ENCODE results near the gene CUEDC1.

Gene CUEDC1, protein sequence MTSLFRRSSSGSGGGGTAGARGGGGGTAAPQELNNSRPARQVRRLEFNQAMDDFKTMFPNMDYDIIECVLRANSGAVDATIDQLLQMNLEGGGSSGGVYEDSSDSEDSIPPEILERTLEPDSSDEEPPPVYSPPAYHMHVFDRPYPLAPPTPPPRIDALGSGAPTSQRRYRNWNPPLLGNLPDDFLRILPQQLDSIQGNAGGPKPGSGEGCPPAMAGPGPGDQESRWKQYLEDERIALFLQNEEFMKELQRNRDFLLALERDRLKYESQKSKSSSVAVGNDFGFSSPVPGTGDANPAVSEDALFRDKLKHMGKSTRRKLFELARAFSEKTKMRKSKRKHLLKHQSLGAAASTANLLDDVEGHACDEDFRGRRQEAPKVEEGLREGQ

DNA sequence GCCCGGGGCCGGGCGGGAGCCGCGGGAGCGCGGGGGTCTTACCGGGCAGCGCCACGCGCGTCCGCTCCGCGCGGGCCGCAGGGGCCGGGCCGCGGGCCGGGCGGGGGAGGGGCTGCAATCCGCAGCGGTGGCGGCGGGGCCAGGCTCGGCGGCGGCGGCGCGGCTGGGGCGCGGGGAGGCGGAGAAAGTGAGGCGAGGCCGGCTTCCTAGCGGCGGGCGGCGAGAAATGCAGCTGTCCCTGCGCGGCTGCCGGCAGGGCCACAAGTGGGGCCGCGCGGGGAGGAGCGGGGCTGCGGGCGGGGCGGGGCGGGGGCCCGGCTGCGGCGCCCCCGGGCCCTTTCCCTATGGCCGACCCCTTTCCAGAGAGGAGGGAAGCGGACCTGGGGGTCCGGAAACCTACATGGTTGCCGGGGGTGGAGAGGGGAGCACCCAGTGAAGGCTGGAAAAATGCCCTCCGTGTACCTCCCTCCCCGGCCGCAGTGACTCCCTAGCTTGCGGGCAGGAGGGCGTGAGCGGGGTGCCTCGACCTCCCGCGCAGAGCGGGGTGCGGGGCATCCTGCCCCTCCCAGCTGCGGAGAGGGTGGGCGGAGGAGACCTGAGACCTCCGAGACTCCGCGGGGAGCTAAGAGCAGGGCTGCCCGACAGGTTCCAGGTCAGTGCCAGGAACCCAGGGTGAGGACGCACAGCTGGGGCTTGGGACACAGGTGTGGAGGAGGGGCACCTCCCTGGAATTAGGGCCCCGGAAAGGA, at the start of gene CUEDC1:
CUEDC1 (minus strand) TSS at position 230 of the 749 bp plus-strand sequence. CDS start 69,848 bp downstream, outside the sequence.
- H3K9me3 Mint-ChIP-seq: no peaks in the 10 kb centered on the region
- peaks cover 68% of the 10 kb centered on the region for H3K27me3 Mint-ChIP-seq
- peak; percentile 58 to 60 for DNase-seq

DNA sequence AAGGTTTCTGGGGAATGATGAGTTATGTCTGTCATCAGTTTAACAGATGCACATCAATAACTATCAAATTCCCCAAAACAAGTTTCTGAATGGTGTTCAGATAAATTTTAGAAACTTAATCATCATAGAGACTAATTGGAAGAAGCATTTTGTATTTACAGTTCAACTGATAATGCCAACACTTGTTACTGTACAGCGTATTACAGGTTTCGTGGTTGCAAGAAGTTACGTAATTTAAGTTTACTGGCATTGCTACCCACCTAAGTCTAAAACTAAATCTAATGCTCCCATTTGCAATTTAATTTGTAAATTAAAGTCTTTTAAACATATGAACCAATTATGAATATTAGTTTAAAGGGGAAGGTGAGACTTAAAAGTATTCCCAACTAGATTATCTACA, 48.8 kb upstream of the CUEDC1 start:
- ATAC-seq (no peak), DNase-seq (no peak)
- Mint-ChIP-seq H3K4me3 (peak overlapping the region; percentile 89 to 100), H3K4me1 (peaks cover 72% of the 10 kb centered on the region), H3K27me3 (no peaks in the 10 kb centered on the region), H3K27ac (peak overlapping the region; percentile 57 to 63), H3K9me3 (no peaks in the 10 kb centered on the region)

More for the DNA sequence above, at the start of gene CUEDC1:
- Mint-ChIP-seq H3K4me1 (peaks cover 54% of the 10 kb centered on the region), H3K4me3 (peak within 1 kb of the TSS; percentile 69 to 73), H3K27ac (peak within 1 kb of the TSS in 1 of 2 donors; percentile 44)
- ATAC-seq: peak; percentile 78

DNA sequence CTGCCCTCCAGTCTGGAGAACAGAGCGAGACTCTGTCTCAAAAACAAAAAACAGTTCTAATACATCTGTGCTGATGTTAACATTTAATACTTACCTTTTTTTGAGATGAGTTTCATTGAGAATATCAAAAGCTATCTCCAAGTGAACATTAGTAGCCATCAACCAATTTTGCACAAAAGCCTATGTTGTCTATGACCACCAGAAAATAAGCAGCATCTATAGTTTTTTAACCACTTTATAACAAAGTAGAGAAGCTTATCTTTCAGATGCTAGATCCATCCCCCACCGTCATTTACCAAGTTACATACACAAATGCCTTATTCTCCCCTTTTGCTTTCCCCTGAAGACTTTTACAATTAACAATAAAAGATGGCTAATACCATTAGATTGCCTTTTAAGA, 47.8 kb upstream of the CUEDC1 start:
- no peak for ATAC-seq
- H3K4me3 Mint-ChIP-seq: peak overlapping the region; percentile 89 to 100
- peaks cover 71% of the 10 kb centered on the region for H3K4me1 Mint-ChIP-seq

DNA sequence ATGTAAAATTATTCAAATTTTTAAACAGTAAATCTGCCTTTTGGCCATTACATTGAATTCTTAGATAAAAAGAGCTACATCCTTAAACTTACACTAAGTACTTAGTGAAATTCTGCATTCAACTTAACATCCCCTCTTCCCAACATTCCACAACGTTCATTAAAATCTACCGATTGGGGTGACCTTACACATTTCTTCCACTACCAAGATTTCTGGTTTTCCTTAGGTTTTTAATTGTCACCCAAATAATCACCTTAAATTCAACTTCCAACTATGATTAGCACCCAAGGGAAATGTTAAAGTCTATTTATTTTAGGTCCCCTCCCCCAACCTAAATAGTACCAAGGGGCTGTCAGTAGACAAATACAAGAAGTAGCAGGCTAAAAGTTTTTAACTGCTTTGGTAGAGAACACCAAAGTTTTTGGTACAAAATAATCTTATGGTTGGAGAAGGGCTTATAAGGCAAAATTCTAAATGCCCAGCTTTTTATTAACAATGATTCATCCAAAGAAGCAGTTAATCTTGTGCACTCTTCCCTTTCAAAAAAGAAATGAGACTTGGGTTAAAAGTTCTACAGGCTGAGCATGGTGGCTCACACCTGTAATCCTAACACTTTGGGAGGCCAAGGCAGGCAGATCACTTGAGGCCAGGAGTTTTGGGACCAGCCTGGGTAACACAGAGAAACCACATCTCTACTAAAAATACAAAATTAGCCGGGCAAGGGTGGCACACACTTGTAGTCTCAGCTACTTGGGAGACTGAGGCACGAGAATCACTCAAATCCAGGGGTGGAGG, 47.1 kb upstream of the CUEDC1 start:
- Mint-ChIP-seq H3K27ac (peak overlapping the region in 1 of 2 donors; percentile 62), H3K4me3 (peak overlapping the region; percentile 89 to 100), H3K27me3 (no peaks in the 10 kb centered on the region), H3K9me3 (no peaks in the 10 kb centered on the region), H3K4me1 (peaks cover 76% of the 10 kb centered on the region)
- ATAC-seq: no peak
- DNase-seq: no peak

More for the DNA sequence above, 47.8 kb upstream of the CUEDC1 start:
- peak overlapping the region; percentile 62 to 67 for H3K27ac Mint-ChIP-seq
- no peaks in the 10 kb centered on the region for H3K27me3 Mint-ChIP-seq
- H3K9me3 Mint-ChIP-seq: no peaks in the 10 kb centered on the region
- DNase-seq: no peak

DNA sequence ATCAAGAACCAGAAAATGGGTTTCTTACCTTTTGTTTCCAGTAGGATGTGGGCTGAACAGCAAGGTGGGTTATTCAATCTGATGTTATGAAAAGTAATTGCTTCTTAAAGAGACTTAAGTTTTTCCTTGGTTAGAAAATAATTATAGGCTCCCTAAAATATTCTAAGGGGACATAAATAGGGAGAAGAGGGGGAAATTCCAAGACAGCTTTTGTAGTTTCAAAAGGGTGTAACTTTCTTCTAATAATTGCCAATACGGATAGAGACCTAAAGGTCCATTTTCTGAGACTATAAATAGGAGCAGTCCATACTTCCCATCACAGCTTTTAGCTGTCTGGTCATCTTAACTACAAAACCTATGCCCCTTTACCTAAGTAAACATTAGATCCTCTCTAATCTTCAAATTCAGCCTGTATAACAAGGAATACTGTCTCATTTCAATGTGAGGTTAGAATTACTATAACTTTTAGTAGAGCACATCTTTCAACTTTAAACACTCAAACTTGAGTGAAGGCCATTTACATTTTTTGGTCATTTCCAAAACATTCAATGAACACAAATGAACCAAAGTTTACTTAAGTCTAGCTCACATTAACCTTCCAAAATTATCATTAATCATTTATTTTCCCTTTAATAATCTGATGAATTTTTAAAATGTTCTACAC, 46.4 kb upstream of the CUEDC1 start:
- Mint-ChIP-seq H3K4me1 (peaks cover 83% of the 10 kb centered on the region), H3K27ac (peak overlapping the region in 1 of 2 donors; percentile 8), H3K4me3 (peak overlapping the region in 1 of 2 donors; percentile 42), H3K9me3 (no peaks in the 10 kb centered on the region), H3K27me3 (no peaks in the 10 kb centered on the region)
- ATAC-seq: no peak
- no peak for DNase-seq

DNA sequence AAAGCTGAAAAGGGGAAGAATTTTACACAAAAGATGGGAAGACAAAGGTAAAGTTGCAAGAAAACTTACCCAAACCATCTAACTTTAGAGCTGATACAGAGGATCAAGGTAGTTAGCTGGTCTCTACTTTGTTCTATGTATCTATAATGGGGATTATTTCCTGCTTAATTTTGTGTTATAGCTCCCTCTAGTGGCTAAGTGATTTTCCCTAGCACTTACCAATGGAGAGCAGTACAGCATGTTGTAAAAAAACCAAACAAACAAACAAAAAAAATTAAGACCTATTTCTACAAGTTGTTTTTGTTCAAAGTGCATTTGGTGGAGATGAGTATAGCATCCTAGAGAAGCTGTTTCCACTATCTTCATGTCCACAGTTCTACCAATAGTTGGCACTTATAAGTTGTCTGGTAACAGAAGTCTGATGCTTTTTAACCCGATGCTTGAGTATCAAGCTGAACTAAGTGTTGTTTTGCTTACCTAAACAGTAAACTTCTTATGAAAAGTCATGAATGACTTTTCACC, 44.3 kb upstream of the CUEDC1 start:
- no peak overlapping the region for H3K4me3 Mint-ChIP-seq
- DNase-seq (no peak), ATAC-seq (peak; percentile 83)
- H3K27me3 Mint-ChIP-seq: no peaks in the 10 kb centered on the region
- peaks cover 90% of the 10 kb centered on the region for H3K4me1 Mint-ChIP-seq
- no peak overlapping the region for H3K27ac Mint-ChIP-seq
- H3K9me3 Mint-ChIP-seq: no peaks in the 10 kb centered on the region

DNA sequence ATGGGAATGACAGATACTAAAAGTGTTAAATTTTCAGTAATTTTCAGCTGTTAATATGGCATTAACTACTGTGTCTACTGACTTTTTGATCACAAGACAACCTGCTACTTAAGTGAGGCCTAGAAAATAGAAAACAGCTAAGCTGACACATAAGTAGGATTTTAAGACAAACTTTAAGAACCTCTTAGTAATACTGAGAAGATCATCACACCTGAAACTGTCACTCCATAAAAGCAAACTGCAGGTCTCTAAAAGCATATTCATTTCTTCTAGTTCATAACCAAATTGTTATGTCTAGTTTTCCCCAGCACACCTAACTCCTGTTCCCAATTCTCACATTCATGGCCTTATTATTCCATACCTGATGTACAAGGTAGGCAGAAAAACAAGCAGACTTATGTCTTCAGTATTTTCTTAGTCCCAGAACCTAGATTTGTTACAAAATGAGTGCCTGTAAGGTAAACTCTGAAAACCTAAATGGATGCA, 43.8 kb upstream of the CUEDC1 start:
- no peak overlapping the region for H3K4me3 Mint-ChIP-seq

DNA sequence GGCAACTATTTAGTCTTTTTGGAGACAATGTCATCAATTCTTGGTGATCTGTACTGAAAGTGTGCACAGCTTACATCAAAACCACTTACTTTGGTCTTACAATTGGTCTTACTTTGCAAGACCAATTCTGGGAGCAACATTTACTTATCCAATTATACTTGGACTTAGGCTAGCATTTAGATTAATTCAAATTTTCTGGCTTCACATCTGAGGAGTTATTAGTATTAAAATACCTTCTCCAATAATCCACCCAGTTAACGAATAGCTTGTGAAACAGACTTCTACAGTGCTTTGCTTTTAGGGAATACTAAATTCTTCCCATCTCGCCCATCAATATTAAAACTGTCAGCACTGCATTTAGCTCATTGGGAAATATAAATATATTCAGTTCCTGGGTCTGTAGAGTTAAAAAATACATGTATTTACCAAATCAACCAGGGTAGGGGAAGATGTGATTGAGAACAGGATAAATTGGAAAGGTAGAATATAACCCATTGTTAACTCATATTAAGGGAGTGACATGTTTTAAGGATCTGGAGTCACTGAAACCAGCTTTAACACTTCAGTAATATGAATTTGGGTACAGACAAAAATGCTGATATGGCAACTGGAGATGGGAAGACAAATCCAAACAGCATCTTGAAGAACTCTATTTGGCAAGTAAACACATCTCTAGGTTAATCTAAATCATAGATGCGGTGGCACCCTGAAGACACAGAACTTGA, 42.0 kb upstream of the CUEDC1 start:
- peaks cover 85% of the 10 kb centered on the region for H3K4me1 Mint-ChIP-seq
- ATAC-seq (no peak), DNase-seq (no peak)
- H3K27ac Mint-ChIP-seq: no peak overlapping the region
- H3K9me3 Mint-ChIP-seq: no peaks in the 10 kb centered on the region
- no peak overlapping the region for H3K4me3 Mint-ChIP-seq
- H3K27me3 Mint-ChIP-seq: no peaks in the 10 kb centered on the region

More for the DNA sequence above, 43.8 kb upstream of the CUEDC1 start:
- Mint-ChIP-seq H3K27ac (no peak overlapping the region), H3K27me3 (no peaks in the 10 kb centered on the region), H3K9me3 (no peaks in the 10 kb centered on the region), H3K4me1 (peaks cover 90% of the 10 kb centered on the region)
- no peak for ATAC-seq
- DNase-seq: no peak

DNA sequence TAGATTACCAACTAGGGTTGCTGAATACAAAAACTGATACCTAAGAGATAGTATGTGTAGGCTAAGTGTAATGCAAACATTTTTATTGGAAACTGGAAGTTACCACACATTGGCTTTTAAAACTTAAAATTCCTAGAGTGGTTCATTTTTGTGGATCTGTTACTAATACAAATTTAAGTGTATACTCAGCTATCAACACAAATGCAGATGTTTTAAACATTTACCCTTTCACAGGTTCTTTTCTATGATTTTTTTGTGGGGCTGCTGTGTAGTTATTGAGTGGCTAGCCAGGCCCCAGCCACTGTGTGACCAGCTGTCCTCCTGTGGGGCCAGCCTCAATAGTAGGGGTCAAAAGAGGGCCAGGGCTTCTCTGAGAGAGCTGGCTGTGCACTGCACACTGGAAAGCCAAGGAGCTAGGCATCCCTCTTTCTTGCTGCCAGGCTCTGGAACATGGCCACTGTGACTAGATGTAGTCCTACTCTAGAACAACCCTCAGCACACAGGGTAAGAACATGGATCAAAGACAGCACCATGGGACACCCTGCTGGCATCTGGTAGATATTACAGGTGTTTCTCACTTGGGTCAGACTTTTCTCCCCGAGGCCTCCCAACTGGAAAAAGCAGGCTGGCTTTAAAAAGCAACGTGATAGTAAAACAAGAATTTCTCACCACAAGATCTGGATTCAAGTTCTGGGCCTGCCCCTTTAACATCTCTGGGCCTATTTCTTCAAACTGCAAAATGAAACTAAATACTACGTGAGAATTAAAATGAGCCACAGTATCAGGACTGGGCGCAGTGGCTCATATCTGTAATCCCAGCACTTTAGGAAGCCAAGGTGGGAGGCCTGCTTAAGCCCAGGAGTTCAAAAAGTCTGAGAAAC, 40.1 kb upstream of the CUEDC1 start:
- H3K4me1 Mint-ChIP-seq: peaks cover 75% of the 10 kb centered on the region
- H3K27ac Mint-ChIP-seq: peak overlapping the region; percentile 2 to 4
- H3K27me3 Mint-ChIP-seq: no peaks in the 10 kb centered on the region
- H3K4me3 Mint-ChIP-seq: peak overlapping the region; percentile 21 to 22
- peak; percentile 90 for ATAC-seq
- no peaks in the 10 kb centered on the region for H3K9me3 Mint-ChIP-seq
- DNase-seq: peak; percentile 35 to 61

DNA sequence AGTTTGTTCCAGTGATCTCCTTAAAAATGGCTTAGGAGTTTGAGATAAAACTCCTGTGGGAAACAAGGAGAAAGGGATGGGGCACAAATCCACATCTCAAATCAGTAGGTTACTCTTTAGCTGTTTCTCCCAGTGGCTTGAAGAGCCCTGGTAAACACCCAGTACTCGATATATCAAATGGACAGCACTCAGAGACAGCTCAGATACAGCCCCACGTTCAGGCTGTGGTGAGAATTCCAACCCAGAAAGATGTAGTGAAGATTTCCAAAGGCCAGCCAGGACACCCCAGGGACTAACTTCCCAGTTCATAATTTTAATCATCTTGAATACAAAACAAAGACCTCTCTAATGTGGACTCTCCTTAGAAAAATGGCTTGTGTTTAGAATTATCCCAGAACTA, 39.2 kb upstream of the CUEDC1 start:
- peaks cover 74% of the 10 kb centered on the region for H3K4me1 Mint-ChIP-seq

DNA sequence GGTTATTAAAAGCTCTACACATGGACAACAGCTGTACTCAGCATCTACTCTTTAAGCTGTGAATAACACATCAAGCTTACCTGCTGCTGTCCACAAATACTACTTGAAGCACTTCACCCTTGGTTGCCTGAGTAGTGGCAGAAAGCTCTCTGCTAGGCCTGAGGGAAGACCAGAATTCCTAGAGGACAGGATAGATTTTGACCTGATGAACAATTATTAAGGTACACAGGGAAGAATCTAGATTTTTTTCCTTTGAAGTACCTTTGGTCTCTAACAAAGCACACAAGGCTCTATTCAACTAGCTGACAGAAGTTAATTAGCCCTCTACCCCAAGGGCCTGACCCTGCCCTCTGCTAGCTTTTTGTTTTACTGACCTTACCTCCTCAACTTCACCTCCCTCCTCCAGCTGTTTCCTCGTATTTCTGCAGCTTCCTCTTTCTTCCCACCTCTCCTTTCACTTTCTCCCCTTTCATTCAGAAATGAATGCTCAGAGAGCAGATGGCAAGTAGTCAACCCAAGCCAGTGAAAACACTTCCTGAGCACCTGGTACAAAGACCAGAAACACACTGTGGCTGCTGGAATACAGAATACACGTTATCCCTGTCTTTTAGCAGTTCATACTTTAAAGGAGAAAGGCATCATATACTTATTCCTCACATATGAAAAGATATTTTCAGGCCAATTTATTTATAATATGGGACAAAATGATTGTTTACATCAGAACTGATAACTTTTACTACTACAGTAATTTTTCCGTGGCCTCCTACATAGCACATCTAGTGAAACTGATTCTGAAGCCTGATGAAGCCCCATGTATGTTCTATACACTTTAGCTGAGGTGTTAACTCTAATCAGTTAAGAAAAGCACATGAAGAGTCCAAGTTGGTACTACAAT, 38.5 kb upstream of the CUEDC1 start:
- Mint-ChIP-seq H3K4me3 (no peak overlapping the region), H3K4me1 (peaks cover 74% of the 10 kb centered on the region), H3K27ac (no peak overlapping the region), H3K9me3 (no peaks in the 10 kb centered on the region), H3K27me3 (no peaks in the 10 kb centered on the region)
- ATAC-seq (no peak), DNase-seq (no peak)

More for the DNA sequence above, 39.2 kb upstream of the CUEDC1 start:
- H3K9me3 Mint-ChIP-seq: no peaks in the 10 kb centered on the region
- no peak overlapping the region for H3K27ac Mint-ChIP-seq
- no peak overlapping the region for H3K4me3 Mint-ChIP-seq
- DNase-seq (no peak), ATAC-seq (no peak)
- no peaks in the 10 kb centered on the region for H3K27me3 Mint-ChIP-seq

DNA sequence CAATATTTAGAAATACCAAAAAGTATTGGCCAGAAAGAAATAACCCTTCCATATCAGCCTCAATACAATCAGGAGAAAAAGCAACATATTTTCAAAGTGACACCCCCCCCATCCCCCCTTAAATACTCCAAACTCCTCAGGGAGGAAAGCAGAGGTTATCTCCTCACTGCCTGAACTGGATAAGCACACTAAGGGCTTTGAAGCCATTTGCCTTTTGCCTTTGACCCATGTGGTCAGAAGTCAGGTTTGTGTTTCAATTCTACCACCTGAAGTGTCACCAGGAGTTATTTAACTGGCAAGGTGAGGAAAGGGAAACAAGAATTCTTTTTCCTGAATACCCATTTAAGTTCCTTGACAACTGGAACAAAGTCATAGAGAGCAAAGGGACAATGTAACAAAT, 36.3 kb upstream of the CUEDC1 start:
- Mint-ChIP-seq H3K27ac (no peak overlapping the region), H3K4me1 (peaks cover 63% of the 10 kb centered on the region), H3K9me3 (no peaks in the 10 kb centered on the region), H3K27me3 (no peaks in the 10 kb centered on the region), H3K4me3 (no peak overlapping the region)
- DNase-seq (no peak), ATAC-seq (no peak)

DNA sequence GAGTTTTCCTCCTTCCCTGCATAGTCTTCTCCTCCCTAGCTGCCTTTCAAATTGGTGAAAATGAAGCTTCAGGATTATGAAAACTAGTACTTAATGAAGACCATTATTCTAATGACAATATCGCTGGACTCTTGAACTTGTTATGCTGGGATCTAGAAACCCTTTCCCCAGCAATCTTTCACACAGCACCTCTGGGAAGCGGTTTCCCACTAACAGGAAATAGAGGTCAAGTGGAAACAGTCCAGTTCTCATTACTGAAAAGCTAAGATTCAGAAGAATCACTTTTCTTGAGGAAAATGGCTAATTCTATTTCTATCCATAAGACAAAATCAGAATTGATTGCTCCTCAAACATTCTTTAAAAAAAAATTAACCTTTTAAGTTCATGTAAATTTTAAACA, 34.8 kb upstream of the CUEDC1 start:
- peaks cover 63% of the 10 kb centered on the region for H3K4me1 Mint-ChIP-seq
- ATAC-seq: no peak
- H3K27me3 Mint-ChIP-seq: no peaks in the 10 kb centered on the region
- peak overlapping the region in 1 of 2 donors; percentile 7 for H3K27ac Mint-ChIP-seq
- H3K9me3 Mint-ChIP-seq: no peaks in the 10 kb centered on the region
- no peak for DNase-seq
- no peak overlapping the region for H3K4me3 Mint-ChIP-seq
